ENCODE results near the gene POU2F3. TPM values are rescaled to one million over a fixed set of nuclear protein-coding genes. Genes with fewer than 3 reads are reported as not detected.

POU2F3 gene
- total and polyA plus RNA-seq, 2 donors (not counting 1 experiment from before 2014, with no cell fraction given) = not detected

- TF ChIP-seq CTCF (conservative IDR thresholded peaks at IDR 0.05 in 1 of 2, IDR thresholded peaks at IDR 0.05 in 1 of 2; ENCODE audit: low read depth in 1 of 2, low read length in 2 of 2) = no peak
- TF ChIP-seq EZH2 (IDR thresholded peaks at IDR 0.05; ENCODE audit: low read length, missing control alignments) = no peak
- peaks cover 92% of the 10 kb centered on the region for H3K79me2 ChIP-seq (ENCODE audit: control insufficient read depth, insufficient read depth, low read length)
- no peak overlapping the region for H3K4me3 ChIP-seq (replicated peaks in 1 of 4; ENCODE audit: control extremely low read depth in 1 of 4, insufficient read depth in 1 of 4, low read depth in 3 of 4, low read length in 4 of 4)
- no peak overlapping the region for H3K4me2 ChIP-seq (ENCODE audit: extremely low read depth, insufficient read depth, low read length)
- H3K27me3 ChIP-seq (ENCODE audit: control insufficient read depth, insufficient read depth, low read length) = no peaks in the 10 kb centered on the region
- DNase-seq (ENCODE audit: low read depth in 2 of 2) = no peak
- no peaks in the 10 kb centered on the region for H4K20me1 ChIP-seq (ENCODE audit: control insufficient read depth, extremely low read depth, insufficient read depth, low read length)
- peaks cover 7% of the 10 kb centered on the region for H3K4me1 ChIP-seq (ENCODE audit: control insufficient read depth, extremely low read depth, insufficient read depth, low read length)
- no peaks in the 10 kb centered on the region for H3K9me3 ChIP-seq (ENCODE audit: control insufficient read depth, insufficient read depth, low read depth, low read length)
- H3K9ac ChIP-seq (ENCODE audit: insufficient read depth, low read length) = no peak overlapping the region
- no peak overlapping the region for H3K27ac ChIP-seq (ENCODE audit: insufficient read depth, low read length)
- no peaks in the 10 kb centered on the region for H3K36me3 ChIP-seq (ENCODE audit: control insufficient read depth, insufficient read depth, low read length)
- no peak overlapping the region for H2AFZ ChIP-seq (ENCODE audit: low read length)
Measured at GRCh38 chr11:120357620-120358019, 117.7 kb downstream of the POU2F3 start.

- H2AFZ ChIP-seq (ENCODE audit: low read length) = no peak overlapping the region
- H3K27me3 ChIP-seq (ENCODE audit: control insufficient read depth, insufficient read depth, low read length) = no peaks in the 10 kb centered on the region
- H3K4me3 ChIP-seq (replicated peaks in 1 of 4; ENCODE audit: control extremely low read depth in 1 of 4, insufficient read depth in 1 of 4, low read depth in 3 of 4, low read length in 4 of 4) = no peak overlapping the region
- H3K27ac ChIP-seq (ENCODE audit: insufficient read depth, low read length) = no peak overlapping the region
- no peak for DNase-seq (ENCODE audit: low read depth in 2 of 2)
- no peak overlapping the region for H3K9ac ChIP-seq (ENCODE audit: insufficient read depth, low read length)
- H3K79me2 ChIP-seq (ENCODE audit: control insufficient read depth, insufficient read depth, low read length) = peaks cover 89% of the 10 kb centered on the region
- TF ChIP-seq CTCF (conservative IDR thresholded peaks at IDR 0.05 in 1 of 2, IDR thresholded peaks at IDR 0.05 in 1 of 2; ENCODE audit: low read depth in 1 of 2, low read length in 2 of 2) (no peak), EZH2 (IDR thresholded peaks at IDR 0.05; ENCODE audit: low read length, missing control alignments) (no peak)
- no peaks in the 10 kb centered on the region for H3K36me3 ChIP-seq (ENCODE audit: control insufficient read depth, insufficient read depth, low read length)
- H3K4me1 ChIP-seq (ENCODE audit: control insufficient read depth, extremely low read depth, insufficient read depth, low read length) = peaks cover 6% of the 10 kb centered on the region
- H3K9me3 ChIP-seq (ENCODE audit: control insufficient read depth, insufficient read depth, low read depth, low read length) = no peaks in the 10 kb centered on the region
- H3K4me2 ChIP-seq (ENCODE audit: extremely low read depth, insufficient read depth, low read length) = no peak overlapping the region
- H4K20me1 ChIP-seq (ENCODE audit: control insufficient read depth, extremely low read depth, insufficient read depth, low read length) = no peaks in the 10 kb centered on the region
Measured at GRCh38 chr11:120358729-120359128, 118.8 kb downstream of the POU2F3 start.

- H3K27me3 ChIP-seq (ENCODE audit: control insufficient read depth, insufficient read depth, low read length) = no peaks in the 10 kb centered on the region
- H3K4me1 ChIP-seq (ENCODE audit: control insufficient read depth, extremely low read depth, insufficient read depth, low read length) = peaks cover 2% of the 10 kb centered on the region
- no peak overlapping the region for H3K27ac ChIP-seq (ENCODE audit: insufficient read depth, low read length)
- H3K79me2 ChIP-seq (ENCODE audit: control insufficient read depth, insufficient read depth, low read length) = peaks cover 82% of the 10 kb centered on the region
- DNase-seq (ENCODE audit: low read depth in 2 of 2) = peak in 1 of 2 donors; percentile 52
- no peak for TF ChIP-seq EZH2 (IDR thresholded peaks at IDR 0.05; ENCODE audit: low read length, missing control alignments)
- H3K4me3 ChIP-seq (replicated peaks in 1 of 4; ENCODE audit: control extremely low read depth in 1 of 4, insufficient read depth in 1 of 4, low read depth in 3 of 4, low read length in 4 of 4) = no peak overlapping the region
- H3K9me3 ChIP-seq (ENCODE audit: control insufficient read depth, insufficient read depth, low read depth, low read length) = no peaks in the 10 kb centered on the region
- no peak overlapping the region for H2AFZ ChIP-seq (ENCODE audit: low read length)
- H3K9ac ChIP-seq (ENCODE audit: insufficient read depth, low read length) = no peak overlapping the region
- H3K4me2 ChIP-seq (ENCODE audit: extremely low read depth, insufficient read depth, low read length) = peak overlapping the region; percentile 15
- H4K20me1 ChIP-seq (ENCODE audit: control insufficient read depth, extremely low read depth, insufficient read depth, low read length) = no peaks in the 10 kb centered on the region
- no peaks in the 10 kb centered on the region for H3K36me3 ChIP-seq (ENCODE audit: control insufficient read depth, insufficient read depth, low read length)
Measured at GRCh38 chr11:120363436-120363835, 123.5 kb downstream of the POU2F3 start.
